T follicular helper cell (primary cell): ENCODE results near the gene TIMELESS.
"Not testable (repeated sequence)": the region's sequence is repeated elsewhere in the genome, so short reads cannot be mapped to it uniquely, and the experiment has no call there.

ENCODE experiments used
- DNase-seq: peaks from one replicate; pipeline ENCODE4 v3.0.0-alpha.2; 2020; ENCODE audit warnings: low read depth

Gene TIMELESS

DNA sequence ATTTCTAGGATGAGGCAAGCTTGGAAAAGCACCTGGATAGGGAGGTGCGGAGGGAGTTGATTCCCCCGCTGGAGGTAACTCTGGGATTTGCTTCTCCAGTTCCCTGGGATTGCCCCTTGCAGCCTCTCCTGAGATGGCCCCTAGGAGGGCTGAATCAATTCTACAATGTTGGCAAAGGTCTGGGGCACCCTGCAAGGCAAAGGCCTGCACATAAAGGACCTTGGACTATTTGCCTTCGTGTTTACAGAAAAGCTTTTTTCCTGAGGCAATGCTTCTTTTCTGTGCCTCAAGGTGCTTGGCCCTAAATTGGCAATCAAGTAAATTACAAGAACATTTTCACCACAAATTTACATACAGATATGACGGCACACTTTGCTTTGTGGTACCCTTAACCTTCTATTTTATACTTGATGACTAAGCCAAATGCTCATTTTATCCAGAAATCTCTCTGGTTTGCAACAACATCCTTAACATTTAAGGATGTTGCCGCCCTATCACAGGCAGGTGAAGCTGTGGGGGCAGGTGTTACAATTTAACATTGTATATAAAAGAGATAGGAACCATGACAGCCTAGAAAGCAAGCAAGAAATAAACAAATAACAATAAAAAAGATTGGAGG is 40.3 kb downstream of the TIMELESS start:
- no peak for DNase-seq

DNA sequence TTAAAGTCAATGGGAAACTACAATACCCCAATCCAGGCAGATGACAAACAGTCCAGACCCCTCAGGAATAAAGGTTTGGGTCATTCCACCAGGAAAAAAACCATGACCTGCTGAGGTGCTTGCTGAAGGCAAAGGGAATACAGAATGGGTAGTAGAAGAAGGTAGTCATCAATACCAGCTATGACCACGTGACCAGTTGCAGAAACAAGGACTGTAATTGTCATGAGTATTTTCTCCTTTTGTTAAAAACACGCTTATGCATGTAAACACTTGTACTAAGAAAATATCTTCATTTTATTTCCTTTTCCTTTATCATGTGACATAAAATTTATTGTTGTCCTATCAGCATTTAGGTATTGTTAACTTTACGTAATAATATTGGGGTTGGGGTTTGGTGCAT is 45.0 kb downstream of the TIMELESS start:
- not testable (repeated sequence) for DNase-seq

DNA sequence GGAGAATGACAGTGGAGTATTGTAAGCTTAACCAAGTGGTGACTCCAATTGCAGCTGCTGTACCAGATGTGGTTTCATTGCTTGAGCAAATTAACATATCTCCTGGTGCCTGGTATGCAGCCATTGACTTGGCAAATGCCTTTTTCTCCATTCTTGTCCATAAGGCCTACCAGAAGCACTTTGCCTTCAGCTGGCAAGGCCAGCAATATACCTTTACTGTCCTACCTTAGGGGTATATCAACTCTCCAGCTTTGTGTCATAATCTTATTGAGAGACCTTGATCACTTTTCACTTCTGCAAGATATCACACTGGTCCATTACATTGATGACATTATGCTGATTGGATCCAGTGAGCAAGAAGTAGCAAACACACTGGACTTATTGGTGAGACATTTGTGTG is 47.6 kb downstream of the TIMELESS start:
- not testable (repeated sequence) for DNase-seq

DNA sequence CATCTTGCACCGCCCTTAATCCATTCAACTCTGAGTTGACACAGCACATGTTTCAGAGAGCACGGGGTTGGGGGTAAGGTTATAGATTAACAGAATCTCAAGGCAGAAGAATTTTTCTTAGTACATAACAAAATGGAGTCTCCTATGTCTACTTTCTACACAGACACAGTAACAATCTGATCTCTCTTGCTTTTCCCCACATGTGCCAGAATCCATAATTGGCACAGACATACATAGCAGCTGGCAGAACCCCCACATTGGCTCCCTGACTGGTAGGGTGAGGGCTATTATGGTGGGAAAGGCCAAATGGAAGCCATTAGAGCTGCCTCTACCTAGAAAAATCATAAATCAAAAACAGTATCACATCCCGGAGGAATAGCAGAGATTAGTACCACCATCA is 48.1 kb downstream of the TIMELESS start:
- DNase-seq, result not testable (repeated sequence)

DNA sequence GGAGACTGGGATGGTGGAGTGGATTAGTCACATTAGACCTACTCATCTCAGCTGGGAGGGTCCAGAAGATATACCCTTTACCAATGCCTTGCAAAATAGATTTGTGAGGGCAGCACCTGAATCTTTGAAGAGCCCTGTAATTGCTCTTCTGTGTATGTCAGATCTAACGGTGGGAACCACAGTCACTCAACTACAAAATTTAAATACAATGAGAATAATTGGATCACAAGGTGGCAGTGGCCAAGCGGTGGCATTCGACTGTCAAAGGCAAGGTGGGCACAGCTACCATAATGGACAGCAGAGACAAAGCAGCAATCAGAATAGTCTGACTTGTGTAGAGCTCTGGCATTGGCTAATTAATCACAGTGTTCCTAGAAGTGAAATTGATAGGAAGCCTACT is 49.8 kb downstream of the TIMELESS start:
- not testable (repeated sequence) for DNase-seq

DNA sequence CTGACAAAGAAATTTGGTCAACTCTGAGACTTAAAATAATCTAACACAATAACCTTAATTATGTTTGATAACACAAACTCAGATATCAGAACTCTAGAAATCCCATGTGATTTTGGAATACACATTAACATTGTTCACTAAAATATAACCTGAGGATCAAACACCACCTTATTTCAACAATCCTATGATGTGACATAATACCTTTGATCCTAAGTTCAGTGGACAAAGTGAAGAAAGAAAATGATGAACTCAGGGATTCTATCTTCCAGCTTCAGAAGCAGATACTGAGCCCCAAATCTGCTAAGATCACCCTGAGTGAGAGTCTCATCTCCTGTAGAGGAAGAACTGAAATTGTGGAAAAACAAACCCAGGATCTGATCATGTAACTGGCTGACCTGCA is 50.9 kb downstream of the TIMELESS start:
- DNase-seq, result no peak

DNA sequence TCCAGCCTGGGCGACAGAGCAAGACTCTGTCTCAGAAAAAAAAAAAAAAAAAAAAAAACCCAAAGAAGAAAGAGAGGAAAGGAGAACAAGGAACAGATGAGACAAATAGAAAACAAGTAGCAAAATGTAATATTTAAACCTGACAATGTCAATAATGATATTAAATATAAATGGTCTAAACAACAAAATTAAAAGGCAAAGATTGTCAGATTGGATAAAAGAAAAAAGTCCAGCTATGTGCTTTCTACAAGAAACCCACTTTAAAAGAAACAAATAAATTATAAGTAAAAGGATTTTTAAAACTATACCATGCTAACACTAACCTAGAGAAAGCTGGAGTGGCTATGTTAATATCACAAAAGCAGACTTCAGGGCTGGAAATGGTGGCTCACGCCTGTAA is 56.9 kb downstream of the TIMELESS start:
- no peak for DNase-seq

DNA sequence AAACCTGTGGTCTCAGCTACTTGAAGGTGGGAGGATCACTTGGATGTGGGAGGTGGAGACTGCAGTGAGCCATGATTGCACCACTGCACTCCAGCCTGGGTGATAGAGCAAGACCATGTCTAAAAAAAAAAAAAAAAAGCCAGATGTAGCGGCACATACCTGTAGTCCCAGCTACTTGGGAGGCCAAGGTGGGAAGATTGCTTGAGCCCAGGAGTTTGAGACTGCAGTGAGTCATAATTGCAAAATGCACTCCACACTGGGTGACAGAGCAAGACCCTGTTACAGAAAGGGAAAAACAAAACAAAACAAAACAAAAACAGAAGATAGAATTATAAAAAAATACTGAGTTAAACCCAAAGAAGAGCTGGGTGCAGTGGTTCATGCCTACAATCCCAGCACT is 57.5 kb downstream of the TIMELESS start:
- DNase-seq, result no peak

DNA sequence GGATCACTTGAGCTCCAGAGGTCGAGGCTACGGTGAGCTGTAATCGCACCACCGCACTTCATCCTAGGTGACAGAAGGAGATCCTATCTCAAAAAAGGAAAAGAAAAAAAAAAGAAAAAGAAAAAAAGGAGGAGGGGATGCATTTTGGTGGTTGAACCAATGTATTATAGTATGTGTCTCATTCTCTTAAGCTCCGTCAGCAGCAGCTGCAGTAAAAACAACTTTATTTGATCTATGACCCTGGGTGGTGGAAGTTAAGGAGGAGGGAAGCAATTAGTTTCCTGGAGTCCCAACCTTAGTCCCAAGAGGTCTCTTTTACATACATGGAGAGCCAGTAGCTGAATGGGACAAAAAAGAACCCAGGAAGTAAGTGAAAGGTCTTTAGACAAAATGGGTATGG is 59.8 kb downstream of the TIMELESS start:
- no peak for DNase-seq

DNA sequence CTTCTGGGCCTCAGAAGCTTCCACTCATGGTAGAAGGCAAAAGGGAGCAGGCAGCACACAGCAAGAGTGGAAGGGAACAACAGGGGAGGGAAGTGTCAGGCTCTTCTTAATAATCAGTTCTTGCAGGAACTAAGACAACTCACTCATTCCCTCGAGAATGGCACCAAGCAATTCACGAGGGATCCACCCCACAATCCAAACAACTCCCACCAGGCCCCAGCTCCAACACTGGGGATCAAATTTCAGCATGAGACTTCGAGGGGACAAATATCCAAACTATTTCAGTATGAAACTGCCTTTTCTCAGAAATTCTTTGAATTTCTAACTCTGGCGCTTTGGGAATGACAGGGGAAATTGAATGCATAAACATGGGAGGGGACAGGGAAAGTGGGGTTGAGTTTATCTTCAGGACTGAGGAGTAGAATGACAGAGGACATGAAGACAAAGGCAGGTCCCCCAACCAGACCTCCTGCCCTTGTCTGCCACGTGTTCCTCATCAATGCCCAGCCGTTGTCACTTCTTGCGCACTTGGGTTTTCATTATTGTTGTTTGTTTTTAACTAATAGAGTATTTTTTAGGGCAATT is 62.0 kb downstream of the TIMELESS start:
- DNase-seq, result no peak

DNA sequence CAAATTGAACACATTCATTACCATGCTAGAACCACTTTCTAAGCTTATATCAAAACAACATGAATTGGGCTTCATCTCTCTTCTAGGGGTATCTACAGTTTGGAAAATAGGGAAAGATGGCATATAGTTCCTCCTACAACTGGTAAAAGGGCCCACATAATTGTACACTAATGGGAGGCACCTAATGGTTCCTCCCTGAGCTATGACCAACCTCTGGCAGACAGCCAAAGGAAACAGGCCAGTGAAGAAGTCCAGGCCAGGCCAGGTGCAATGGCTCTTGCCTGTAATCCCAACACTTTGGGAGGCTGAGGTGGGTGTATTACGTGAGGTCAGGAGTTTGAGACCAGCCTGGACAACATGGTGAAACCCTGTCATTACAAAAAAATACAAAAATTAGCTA is 63.4 kb downstream of the TIMELESS start:
- DNase-seq, result no peak

DNA sequence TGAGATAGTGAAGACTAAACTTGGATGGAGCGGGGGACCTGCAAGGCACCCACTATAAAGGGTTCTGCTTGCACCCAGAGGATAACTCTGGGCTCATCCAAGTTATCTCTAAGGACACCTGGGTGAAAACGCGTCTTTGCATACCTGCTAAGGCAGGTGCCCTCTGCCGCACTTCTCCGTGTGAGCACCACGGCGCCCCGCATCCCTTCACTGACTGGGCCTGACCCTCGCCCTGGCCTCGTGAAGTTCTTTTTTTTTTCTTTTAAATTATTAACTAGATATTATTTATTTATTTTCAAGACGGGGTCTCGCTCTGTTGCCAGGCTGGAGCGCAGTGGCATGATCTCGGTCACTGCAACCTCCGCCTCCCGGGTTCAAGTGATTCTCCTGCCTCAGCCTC is 66.6 kb downstream of the TIMELESS start:
- DNase-seq, result no peak

DNA sequence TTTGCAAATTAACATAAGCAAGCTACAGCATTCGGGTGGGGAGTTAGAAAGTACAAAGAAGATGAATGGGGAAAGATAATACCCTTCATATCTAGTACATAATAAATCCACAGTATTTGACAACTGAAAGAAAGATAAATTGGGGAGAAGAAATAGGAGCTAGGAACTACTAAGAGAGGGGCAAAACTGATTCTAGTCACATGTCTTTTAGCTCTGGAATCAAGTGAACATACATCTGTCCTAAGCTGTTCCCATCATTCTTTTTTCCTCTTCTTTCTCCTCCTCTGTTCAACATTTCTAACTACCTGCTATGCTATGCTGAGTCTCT is 71.3 kb downstream of the TIMELESS start:
- DNase-seq, result no peak

DNA sequence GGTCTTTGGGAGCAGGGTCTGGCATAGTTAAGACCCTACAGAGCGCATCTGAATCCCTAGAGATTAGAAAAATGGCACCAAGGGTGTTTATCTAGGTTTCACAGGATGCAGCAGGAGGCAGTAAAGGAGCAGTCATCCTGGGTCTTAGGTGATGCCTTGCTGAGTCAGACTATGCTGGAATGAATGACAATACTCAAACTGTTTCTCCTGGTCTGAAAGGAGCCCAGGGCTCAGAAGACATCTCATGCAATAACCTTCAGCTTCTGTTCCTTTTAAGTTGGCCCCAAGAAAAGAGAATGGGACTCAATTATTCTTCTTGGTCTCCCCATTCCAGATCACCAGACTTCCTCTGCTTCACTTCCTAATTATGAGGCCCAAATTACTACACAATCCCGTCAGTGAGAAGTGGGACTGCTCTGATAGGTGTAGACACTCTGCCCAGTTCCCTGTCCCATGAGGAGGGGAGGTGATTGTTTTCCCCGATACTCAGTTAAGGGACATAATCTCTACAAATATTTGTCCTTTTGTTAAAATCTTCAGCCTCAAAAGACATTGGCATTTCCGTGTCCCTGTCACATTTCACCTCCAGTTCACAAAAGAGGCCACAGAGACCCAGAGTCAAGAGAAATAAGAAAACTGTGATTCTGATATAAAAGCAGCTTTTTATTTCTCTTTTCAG is 71.8 kb downstream of the TIMELESS start:
- no peak for DNase-seq

DNA sequence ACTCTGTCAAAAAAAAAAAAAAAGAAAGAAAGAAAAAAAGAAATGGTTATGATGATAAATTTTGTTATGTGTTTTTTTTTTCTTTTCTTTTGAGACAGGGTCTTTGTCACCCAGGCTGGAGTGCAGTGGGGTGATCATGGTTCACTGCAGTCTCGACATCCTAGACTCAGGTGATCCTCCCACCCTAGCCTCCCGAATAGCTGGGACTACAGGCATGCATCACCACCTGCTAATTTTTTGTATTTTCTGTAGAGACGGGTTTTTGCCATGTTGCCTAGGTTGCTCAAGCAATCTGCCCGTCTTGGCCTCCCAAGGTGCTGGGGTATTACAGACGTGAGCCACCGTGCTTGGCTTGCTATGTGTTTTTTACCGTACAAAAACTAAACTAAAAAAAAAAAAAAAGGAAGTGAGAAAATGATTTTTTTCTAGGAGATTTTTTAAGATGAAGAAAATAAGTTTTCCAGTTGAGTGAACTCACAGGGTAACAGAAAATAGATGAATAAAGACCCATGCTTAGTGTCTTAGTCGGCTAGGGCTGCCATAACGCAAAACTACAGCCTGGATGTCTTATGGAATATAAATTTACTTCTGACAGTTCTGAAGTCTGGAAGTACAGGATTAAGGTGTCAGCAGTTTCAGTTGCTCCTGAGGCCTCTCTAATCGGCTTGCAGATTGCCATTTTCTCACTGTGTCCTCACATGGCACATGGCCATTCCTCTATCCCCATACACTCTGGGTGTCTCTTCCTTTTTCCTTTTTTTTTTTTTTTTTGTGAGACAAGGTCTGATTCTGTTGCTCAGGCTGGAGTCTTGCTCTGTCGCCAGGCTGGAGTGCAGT is 73.4 kb downstream of the TIMELESS start:
- DNase-seq, result no peak

DNA sequence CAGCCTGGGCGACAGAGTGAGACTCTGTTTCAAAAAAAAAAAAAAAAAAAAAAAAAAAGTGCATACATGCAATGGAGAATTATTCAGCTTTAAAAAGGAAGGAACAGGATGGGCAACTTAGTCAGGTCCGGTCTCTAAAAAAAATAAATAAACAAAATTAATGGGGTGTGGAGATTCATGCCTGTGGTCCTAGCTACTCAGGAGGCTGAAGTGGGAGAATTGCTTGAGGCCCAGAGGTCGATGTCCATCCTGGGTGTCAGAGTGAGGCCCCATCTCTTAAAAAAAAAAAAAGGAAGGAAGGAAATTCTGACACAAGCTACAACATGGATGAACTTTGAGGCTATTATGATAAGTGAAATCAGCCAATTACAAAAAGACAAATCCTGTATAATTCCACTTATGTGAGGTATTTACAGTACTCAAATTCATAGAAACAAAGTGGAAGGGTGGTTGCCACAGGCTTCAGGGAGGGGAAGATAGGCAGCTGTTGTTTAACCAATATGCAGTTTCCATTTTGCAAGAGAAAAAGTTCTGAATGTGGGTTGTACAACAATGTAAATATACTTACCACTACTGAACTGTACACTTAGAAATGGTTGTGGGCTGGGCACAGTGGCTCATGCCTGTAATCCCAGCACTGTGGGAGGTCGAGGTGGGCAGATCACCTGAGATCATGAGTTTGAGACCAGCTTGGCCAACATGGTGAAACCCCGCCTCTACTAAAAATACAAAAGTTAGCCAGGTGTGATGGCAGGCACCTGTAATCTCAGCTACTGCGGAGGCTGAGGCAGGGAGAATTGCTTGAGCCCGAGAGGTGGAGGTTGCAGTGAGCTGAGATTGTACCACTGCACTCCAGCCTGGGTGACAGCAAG is 74.3 kb downstream of the TIMELESS start:
- DNase-seq, result no peak

DNA sequence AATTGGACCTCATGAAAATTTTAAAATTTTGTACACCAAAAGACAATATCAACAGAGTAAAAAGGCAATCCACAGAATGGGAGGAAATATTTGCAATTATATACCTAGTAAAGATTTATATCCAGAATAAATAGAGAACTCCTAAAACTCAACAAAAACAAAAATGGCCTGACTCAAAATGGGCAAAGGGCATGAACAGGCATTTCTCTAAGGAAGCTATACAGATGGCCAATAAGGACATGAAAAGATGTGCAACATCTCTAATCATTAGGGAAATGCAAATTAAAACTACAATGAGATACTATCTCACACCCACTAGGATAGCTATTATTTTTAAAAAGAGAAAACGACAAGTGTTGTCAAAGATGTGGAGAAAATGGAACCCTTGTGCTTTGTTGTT is 75.7 kb downstream of the TIMELESS start:
- no peak for DNase-seq

DNA sequence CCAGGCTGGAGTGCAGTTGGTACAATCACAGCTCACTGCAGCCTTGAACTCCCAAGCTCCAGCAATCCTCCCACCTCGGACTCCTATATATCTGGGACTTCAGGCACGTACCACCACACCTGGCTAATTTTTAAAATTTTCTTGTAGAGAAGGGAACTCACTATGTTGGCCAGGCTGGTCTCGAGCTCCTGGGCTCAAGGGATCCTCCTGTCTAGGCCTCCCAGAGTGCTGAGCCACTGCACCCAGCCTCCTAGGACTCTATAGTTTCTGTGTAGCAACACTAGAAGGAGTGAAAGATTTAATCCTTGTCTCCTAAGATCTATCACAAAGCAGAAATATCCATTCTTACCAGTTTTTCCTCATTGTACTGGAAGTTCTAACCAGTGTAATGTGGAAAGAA is 82.3 kb downstream of the TIMELESS start:
- DNase-seq, result no peak
